RWPE2 (cell line): ENCODE measurements around the gene TAS1R3.

Source experiments
- ATAC-seq: fragments of 200-7000 bp; cut with Tn5 transposase; 3 replicates; pipeline ENCODE4 v1.9.1; 2021; ENCODE audit warnings: low read depth
- DNase-seq: peaks from one replicate; pipeline ENCODE4 v3.0.0-alpha.2; 2020; ENCODE audit warnings: low spot score
- H3K27ac ChIP-seq: fragments of 450-650 bp; 2 replicates; pipeline ENCODE4 v1.5.1; 2017; ENCODE audit warnings: mild to moderate bottlenecking; ENCODE audit not compliant: poor library complexity, severe bottlenecking
- H3K27me3 ChIP-seq: fragments of 250-450 bp; sonication (Bioruptor Pico); 2 replicates; pipeline ENCODE4 v1.5.1; 2021; ENCODE audit warnings: mild to moderate bottlenecking, moderate library complexity; ENCODE audit not compliant: insufficient read depth, poor library complexity, severe bottlenecking
- H3K36me3 ChIP-seq: fragments of 250-450 bp; sonication (Bioruptor Pico); 2 replicates; pipeline ENCODE4 v1.5.1; 2020; ENCODE audit warnings: low read depth, mild to moderate bottlenecking, moderate library complexity
- H3K4me1 ChIP-seq: fragments of 250-450 bp; sonication (Bioruptor Pico); 2 replicates; pipeline ENCODE4 v1.5.1; 2021; ENCODE audit warnings: mild to moderate bottlenecking, moderate library complexity; ENCODE audit not compliant: insufficient read depth, poor library complexity, severe bottlenecking
- H3K4me3 ChIP-seq: fragments of 250-450 bp; sonication (Bioruptor Pico); 2 replicates; pipeline ENCODE4 v1.5.1; 2021; ENCODE audit warnings: mild to moderate bottlenecking, moderate library complexity; ENCODE audit not compliant: severe bottlenecking
- H3K9me3 ChIP-seq: fragments of 250-450 bp; sonication (Bioruptor Pico); 2 replicates; pipeline ENCODE4 v1.5.1; 2021; ENCODE audit warnings: mild to moderate bottlenecking, moderate library complexity; ENCODE audit not compliant: severe bottlenecking
- CTCF ChIP-seq: fragments of 450-650 bp; IDR thresholded peaks from one replicate; pipeline ENCODE4 v1.5.1; 2017; ENCODE audit warnings: mild to moderate bottlenecking, moderate library complexity; ENCODE audit not compliant: poor library complexity, severe bottlenecking

The TAS1R3 gene

GRCh38 chr1:1331068-1331965 lies at the start of gene TAS1R3:
TSS of gene TAS1R3 (plus strand) at chr1:1331280. CDS start at chr1:1331346, 66 bp downstream.
- Histone ChIP-seq H3K27ac (peak within 1 kb of the TSS; percentile 24), H3K4me1 (peaks cover 17% of the 10 kb centered on the region), H3K27me3 (no peaks in the 10 kb centered on the region), H3K4me3 (no peak within 1 kb of the TSS), H3K9me3 (no peaks in the 10 kb centered on the region), H3K36me3 (peaks cover 3% of the 10 kb centered on the region; the same call in 1 of the 2 replicates)
- DNase-seq: no peak
- TF ChIP-seq CTCF: no peak
- peak; percentile 20 for ATAC-seq

GRCh38 chr1:1281533-1282321 lies 49.4 kb upstream of the TAS1R3 start:
- Histone ChIP-seq H3K36me3 (no peaks in the 10 kb centered on the region), H3K4me1 (no peaks in the 10 kb centered on the region), H3K27me3 (no peaks in the 10 kb centered on the region), H3K9me3 (no peaks in the 10 kb centered on the region), H3K4me3 (no peak overlapping the region), H3K27ac (no peak overlapping the region)
- TF ChIP-seq CTCF: no peak
- DNase-seq (no peak), ATAC-seq (peak; percentile 43; the same call in 2 of the 3 replicates)

- no peaks in the 10 kb centered on the region for H3K27me3 ChIP-seq
- DNase-seq: no peak
- no peak overlapping the region for H3K4me3 ChIP-seq
Observed at GRCh38 chr1:1282998-1283397, 48.1 kb upstream of the TAS1R3 start.

GRCh38 chr1:1283821-1284220 lies 47.3 kb upstream of the TAS1R3 start:
- no peak overlapping the region for H3K27ac ChIP-seq
- DNase-seq: no peak
- H3K4me3 ChIP-seq: no peak overlapping the region
- peak; percentile 15; the same call in 1 of the 3 replicates for ATAC-seq
- H3K36me3 ChIP-seq: no peaks in the 10 kb centered on the region
- H3K27me3 ChIP-seq: no peaks in the 10 kb centered on the region
- H3K4me1 ChIP-seq: no peaks in the 10 kb centered on the region
- no peak for TF ChIP-seq CTCF
- H3K9me3 ChIP-seq: no peaks in the 10 kb centered on the region

More at GRCh38 chr1:1282998-1283397, 48.1 kb upstream of the TAS1R3 start:
- Histone ChIP-seq H3K36me3 (no peaks in the 10 kb centered on the region), H3K9me3 (no peaks in the 10 kb centered on the region), H3K27ac (no peak overlapping the region), H3K4me1 (no peaks in the 10 kb centered on the region)
- TF ChIP-seq CTCF: no peak
- no peak for ATAC-seq
